GM21360 (cell line): ENCODE measurements around the gene FAM219B.

ENCODE experiments used
- ATAC-seq: cut with Tn5 transposase; IDR thresholded peaks from one replicate; pipeline ENCODE4 v1.9.1; 2021; ENCODE audit warnings: mild to moderate bottlenecking, moderate library complexity; ENCODE audit not compliant: unreplicated experiment

The FAM219B gene

DNA sequence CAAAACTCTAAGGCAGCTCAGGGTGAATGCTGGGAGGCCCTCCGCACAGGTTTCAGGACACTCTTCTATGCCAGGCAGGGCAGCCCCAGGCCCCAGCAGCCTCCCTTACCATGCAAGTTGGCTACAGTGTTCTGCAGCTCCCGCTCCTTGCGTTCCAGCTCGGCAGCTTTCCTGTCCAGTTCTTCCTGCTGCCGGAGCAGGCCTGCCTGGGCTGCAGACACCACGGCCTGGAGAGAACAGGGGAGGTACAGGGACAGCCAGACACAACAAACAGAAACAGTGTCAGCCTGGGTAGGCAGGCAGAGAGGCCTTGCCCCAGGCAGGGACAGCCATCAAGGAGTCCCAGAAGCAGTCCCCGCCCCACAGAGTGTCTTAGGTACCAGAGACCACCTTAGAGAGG lies 54.7 kb downstream of the FAM219B start:
- ATAC-seq: no peak

- no peak for ATAC-seq
These were observed 56.3 kb downstream of the FAM219B start for GRCh38 chr15:74850393-74850792.
